ENCODE data around the gene ATG9B. TPM values are rescaled to one million over a fixed set of nuclear protein-coding genes. Genes with fewer than 3 reads are reported as not detected.
"Not testable (repeated sequence)": the region's sequence is repeated elsewhere in the genome, so short reads cannot be mapped to it uniquely, and the experiment has no call there.

The ATG9B gene
- total RNA-seq, 1 donor from 2014 or later, result 0.17 TPM

DNA sequence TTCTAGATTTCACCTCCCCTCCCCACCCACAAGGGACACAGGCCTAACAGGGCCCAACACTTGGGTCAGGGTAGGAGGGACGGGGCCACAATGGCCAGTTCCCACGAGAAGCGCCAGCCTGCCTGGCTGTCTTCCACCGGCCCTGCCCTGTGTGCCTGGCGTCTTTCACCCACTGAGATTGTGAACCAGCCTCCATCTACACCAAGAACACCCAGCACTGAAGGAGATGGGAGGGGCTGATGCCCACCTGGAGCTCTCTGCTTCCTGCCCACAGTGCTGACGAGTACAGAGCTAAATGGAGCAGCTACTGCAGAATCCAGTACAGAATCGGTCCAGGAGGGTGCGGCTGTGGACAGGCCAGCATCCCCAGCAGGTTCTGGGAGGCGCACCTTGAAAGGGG is 21.7 kb upstream of the ATG9B start:
- ATAC-seq (no peak), DNase-seq (no peak)
- H3K4me3 ChIP-seq, result no peak overlapping the region
- peaks cover 24% of the 10 kb centered on the region for H3K36me3 ChIP-seq
- H3K4me1 ChIP-seq, result peaks cover 3% of the 10 kb centered on the region
- H3K9me3 ChIP-seq, result no peaks in the 10 kb centered on the region
- H3K27me3 ChIP-seq, result no peaks in the 10 kb centered on the region
- no peak overlapping the region for H3K27ac ChIP-seq
- intact Hi-C loops (cut with DNase I), result no loop called here
- TF ChIP-seq, protein P1, sequence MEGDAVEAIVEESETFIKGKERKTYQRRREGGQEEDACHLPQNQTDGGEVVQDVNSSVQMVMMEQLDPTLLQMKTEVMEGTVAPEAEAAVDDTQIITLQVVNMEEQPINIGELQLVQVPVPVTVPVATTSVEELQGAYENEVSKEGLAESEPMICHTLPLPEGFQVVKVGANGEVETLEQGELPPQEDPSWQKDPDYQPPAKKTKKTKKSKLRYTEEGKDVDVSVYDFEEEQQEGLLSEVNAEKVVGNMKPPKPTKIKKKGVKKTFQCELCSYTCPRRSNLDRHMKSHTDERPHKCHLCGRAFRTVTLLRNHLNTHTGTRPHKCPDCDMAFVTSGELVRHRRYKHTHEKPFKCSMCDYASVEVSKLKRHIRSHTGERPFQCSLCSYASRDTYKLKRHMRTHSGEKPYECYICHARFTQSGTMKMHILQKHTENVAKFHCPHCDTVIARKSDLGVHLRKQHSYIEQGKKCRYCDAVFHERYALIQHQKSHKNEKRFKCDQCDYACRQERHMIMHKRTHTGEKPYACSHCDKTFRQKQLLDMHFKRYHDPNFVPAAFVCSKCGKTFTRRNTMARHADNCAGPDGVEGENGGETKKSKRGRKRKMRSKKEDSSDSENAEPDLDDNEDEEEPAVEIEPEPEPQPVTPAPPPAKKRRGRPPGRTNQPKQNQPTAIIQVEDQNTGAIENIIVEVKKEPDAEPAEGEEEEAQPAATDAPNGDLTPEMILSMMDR (IDR thresholded peaks at IDR 0.05), result no peak

DNA sequence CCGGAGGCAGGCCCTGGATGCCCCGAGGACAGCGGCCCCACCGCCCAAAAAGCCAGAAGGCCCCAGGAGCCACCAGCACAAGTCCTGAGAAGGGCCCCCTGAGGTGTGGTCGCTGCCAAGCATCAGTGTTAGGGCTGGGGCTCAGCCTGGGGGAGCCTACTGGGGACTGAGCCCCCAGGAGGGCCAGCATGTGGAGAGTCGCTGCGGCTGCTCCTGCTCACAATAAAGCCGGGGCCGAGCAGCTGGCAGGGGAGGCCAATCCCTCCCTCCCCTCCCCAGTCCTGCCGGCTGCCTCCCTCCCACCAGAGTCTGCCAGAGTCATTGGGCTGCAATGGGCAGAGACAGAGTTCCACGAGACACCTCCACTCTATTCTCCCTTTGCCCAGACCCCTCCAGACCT is 21.0 kb upstream of the ATG9B start:
- no peaks in the 10 kb centered on the region for H3K4me1 ChIP-seq
- ATAC-seq, result no peak
- intact Hi-C loops (cut with DNase I), result no loop called here
- H3K36me3 ChIP-seq, result peaks cover 24% of the 10 kb centered on the region
- no peak overlapping the region for H3K4me3 ChIP-seq
- H3K27ac ChIP-seq, result no peak overlapping the region
- no peaks in the 10 kb centered on the region for H3K9me3 ChIP-seq
- no peak for DNase-seq
- TF ChIP-seq, protein P1 (IDR thresholded peaks at IDR 0.05), result no peak
- no peaks in the 10 kb centered on the region for H3K27me3 ChIP-seq

DNA sequence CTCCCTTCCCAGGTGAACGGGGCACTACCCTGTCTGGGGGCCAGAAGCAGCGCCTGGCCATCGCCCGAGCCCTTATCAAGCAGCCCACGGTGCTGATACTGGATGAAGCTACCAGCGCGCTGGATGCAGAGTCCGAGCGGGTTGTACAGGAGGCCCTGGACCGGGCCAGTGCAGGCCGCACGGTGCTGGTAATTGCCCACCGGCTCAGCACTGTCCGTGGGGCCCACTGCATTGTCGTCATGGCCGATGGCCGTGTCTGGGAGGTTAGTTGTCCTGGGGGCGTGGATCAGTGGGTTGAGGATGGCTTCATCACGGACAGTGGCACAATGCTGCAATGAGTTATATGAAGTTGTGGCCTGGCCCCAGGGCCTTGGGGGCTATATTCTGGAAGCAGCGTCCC is 19.7 kb upstream of the ATG9B start:
- no peak overlapping the region for H3K27ac ChIP-seq
- peaks cover 7% of the 10 kb centered on the region for H3K4me1 ChIP-seq
- intact Hi-C loops (cut with DNase I), result no loop called here
- TF ChIP-seq, protein P1 (IDR thresholded peaks at IDR 0.05), result no peak
- H3K4me3 ChIP-seq, result no peak overlapping the region
- no peaks in the 10 kb centered on the region for H3K9me3 ChIP-seq
- no peak for DNase-seq
- H3K36me3 ChIP-seq, result peaks cover 24% of the 10 kb centered on the region
- no peaks in the 10 kb centered on the region for H3K27me3 ChIP-seq
- no peak for ATAC-seq

DNA sequence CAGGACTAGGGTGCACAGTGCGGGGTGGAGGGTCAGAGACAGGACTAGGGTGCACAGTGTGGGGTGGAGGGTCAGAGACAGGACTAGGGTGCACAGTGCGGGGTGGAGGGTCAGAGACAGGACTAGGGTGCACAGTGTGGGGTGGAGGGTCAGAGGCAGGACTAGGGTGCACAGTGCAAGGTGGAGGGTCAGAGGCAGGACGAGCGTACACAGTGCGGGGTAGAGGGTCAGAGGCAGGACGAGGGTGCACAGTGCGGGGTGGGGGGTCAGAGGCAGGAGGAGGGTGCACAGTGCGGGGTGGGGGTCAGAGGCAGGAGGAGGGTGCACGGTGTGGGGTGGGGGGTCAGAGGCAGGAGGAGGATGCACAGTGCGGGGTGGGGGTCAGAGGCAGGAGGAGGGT is 19.2 kb upstream of the ATG9B start:
- Histone ChIP-seq H3K36me3 (peaks cover 24% of the 10 kb centered on the region), H3K4me1 (peaks cover 11% of the 10 kb centered on the region)
- H3K9me3 ChIP-seq; H3K4me3 ChIP-seq; H3K27ac ChIP-seq; intact Hi-C loops (cut with DNase I); DNase-seq; H3K27me3 ChIP-seq; ATAC-seq: not testable (repeated sequence)

DNA sequence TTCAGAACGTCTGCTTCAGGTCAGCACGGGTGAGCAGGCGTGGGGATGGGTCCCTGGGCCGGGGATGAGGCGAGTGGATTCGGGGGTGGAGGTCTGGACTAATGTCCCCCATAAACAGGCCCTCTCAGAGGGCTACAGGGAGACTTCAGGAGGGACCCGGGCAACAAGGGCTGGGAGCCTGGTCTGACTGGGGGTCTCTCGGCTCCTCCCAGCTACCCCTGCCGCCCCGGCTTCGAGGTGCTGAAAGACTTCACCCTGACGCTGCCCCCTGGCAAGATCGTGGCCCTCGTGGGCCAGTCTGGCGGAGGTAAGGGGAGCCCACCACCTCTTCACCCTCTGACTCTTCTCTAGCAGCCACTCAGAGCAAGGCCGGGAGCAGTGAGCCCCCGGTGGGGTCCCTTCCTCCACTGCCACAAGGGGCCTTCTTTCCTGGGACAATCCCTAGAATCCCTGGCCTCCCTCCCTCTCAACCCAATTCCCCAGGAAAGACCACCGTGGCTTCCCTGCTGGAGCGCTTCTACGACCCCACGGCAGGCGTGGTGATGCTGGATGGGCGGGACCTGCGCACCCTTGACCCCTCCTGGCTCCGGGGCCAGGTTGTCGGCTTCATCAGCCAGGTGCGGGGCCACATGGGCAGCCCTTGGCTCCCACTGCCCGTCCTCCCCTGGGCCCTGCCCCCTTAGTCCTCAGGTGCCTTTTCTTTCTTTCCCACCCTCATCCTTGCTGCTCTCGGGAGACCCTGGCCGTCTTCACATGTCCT is 16.5 kb upstream of the ATG9B start:
- Histone ChIP-seq H3K9me3 (no peaks in the 10 kb centered on the region), H3K4me1 (peaks cover 11% of the 10 kb centered on the region), H3K27ac (no peak overlapping the region), H3K4me3 (no peak overlapping the region), H3K27me3 (no peaks in the 10 kb centered on the region), H3K36me3 (peaks cover 38% of the 10 kb centered on the region)
- DNase-seq (no peak), ATAC-seq (no peak)
- TF ChIP-seq, protein P1 (IDR thresholded peaks at IDR 0.05), result no peak
- intact Hi-C loops (cut with DNase I), result no loop called here

DNA sequence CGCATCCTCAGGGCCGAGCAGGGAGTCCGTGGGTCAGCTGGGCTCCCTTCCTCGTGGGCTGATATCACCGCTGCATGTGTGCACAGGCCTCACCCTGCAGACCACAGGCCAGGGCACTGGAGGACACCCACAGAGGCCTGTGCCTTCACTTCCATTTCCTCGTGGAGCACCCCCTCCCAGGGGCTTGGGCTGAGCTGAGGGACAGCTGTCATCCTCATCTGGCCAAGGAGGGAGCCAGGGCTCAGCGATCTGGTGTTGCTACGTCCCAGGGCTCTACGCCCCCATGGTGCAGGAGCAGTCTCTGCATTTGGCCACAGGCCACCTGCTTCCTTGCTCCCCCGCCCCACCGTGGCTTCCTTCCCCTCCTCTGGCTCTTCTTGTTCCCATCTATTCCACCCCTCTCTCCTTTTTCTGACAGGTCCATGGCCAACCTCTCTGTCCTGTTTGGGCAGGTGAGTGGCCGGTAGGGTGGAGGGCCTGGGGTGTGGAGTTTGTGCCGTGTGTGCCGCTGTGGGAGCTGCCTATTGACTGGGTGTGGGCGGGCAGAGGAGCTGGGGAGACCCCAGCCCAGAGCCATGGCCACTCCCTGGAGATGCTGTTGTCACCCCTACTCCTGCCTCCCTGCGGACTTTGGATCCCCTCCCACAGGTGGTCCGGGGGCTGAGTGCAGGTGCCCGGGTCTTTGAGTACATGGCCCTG is 15.7 kb upstream of the ATG9B start:
- Histone ChIP-seq H3K9me3 (no peaks in the 10 kb centered on the region), H3K27me3 (no peaks in the 10 kb centered on the region), H3K4me3 (no peak overlapping the region), H3K27ac (no peak overlapping the region), H3K36me3 (peaks cover 40% of the 10 kb centered on the region), H3K4me1 (peaks cover 11% of the 10 kb centered on the region)
- intact Hi-C loops (cut with DNase I), result loop anchor here (10.0 kb wide), 1 partner anchor 75 kb away; no protein-coding TSS in a partner anchor
- ATAC-seq (peak; percentile 19), DNase-seq (no peak)
- TF ChIP-seq, protein P1 (IDR thresholded peaks at IDR 0.05), result no peak
